Measurements from ENCODE around the gene TRIM50. TPM values are rescaled to one million over a fixed set of nuclear protein-coding genes. Genes with fewer than 3 reads are reported as not detected.

The TRIM50 gene
- total and polyA plus RNA-seq, 2 of the 13 experiments (the other 11 are each of a cell fraction or from before 2014, with no cell fraction given), result 4.2 to 24.5 TPM

DNA sequence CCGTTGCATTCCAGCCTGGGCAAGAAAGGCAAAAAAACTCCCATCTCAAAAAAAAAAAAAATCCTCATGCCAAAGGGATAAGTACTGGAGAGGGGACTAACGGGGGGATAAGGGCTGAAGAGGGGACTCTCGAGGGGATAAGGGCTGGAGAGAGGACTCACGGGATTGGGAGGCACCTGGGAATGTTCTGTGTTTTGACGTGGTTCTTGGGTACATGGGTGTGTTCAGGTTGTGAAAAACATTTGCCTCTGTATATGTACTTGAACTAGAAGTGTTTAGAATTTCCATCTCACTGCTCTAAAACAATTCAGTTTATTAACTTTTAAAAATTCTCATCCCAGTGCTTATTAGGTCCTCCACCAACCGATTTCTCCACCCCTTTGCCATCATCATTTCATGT is 4.6 kb upstream of the TRIM50 start (continued):
- TF ChIP-seq, protein P1, sequence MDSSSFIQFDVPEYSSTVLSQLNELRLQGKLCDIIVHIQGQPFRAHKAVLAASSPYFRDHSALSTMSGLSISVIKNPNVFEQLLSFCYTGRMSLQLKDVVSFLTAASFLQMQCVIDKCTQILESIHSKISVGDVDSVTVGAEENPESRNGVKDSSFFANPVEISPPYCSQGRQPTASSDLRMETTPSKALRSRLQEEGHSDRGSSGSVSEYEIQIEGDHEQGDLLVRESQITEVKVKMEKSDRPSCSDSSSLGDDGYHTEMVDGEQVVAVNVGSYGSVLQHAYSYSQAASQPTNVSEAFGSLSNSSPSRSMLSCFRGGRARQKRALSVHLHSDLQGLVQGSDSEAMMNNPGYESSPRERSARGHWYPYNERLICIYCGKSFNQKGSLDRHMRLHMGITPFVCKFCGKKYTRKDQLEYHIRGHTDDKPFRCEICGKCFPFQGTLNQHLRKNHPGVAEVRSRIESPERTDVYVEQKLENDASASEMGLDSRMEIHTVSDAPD (CRISPR knock-in tag; IDR thresholded peaks at IDR 0.05), result no peak
- TF ChIP-seq, protein P2, sequence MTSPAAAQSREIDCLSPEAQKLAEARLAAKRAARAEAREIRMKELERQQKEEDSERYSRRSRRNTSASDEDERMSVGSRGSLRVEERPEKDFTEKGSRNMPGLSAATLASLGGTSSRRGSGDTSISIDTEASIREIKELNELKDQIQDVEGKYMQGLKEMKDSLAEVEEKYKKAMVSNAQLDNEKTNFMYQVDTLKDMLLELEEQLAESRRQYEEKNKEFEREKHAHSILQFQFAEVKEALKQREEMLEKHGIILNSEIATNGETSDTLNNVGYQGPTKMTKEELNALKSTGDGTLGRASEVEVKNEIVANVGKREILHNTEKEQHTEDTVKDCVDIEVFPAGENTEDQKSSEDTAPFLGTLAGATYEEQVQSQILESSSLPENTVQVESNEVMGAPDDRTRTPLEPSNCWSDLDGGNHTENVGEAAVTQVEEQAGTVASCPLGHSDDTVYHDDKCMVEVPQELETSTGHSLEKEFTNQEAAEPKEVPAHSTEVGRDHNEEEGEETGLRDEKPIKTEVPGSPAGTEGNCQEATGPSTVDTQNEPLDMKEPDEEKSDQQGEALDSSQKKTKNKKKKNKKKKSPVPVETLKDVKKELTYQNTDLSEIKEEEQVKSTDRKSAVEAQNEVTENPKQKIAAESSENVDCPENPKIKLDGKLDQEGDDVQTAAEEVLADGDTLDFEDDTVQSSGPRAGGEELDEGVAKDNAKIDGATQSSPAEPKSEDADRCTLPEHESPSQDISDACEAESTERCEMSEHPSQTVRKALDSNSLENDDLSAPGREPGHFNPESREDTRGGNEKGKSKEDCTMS (CRISPR knock-in tag; conservative IDR thresholded peaks at IDR 0.05), result no peak
- TF ChIP-seq TOPORS (CRISPR knock-in tag; IDR thresholded peaks at IDR 0.05), result no peak
- TF ChIP-seq, protein P3, sequence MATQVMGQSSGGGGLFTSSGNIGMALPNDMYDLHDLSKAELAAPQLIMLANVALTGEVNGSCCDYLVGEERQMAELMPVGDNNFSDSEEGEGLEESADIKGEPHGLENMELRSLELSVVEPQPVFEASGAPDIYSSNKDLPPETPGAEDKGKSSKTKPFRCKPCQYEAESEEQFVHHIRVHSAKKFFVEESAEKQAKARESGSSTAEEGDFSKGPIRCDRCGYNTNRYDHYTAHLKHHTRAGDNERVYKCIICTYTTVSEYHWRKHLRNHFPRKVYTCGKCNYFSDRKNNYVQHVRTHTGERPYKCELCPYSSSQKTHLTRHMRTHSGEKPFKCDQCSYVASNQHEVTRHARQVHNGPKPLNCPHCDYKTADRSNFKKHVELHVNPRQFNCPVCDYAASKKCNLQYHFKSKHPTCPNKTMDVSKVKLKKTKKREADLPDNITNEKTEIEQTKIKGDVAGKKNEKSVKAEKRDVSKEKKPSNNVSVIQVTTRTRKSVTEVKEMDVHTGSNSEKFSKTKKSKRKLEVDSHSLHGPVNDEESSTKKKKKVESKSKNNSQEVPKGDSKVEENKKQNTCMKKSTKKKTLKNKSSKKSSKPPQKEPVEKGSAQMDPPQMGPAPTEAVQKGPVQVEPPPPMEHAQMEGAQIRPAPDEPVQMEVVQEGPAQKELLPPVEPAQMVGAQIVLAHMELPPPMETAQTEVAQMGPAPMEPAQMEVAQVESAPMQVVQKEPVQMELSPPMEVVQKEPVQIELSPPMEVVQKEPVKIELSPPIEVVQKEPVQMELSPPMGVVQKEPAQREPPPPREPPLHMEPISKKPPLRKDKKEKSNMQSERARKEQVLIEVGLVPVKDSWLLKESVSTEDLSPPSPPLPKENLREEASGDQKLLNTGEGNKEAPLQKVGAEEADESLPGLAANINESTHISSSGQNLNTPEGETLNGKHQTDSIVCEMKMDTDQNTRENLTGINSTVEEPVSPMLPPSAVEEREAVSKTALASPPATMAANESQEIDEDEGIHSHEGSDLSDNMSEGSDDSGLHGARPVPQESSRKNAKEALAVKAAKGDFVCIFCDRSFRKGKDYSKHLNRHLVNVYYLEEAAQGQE (IDR thresholded peaks at IDR 0.05; ENCODE audit: borderline replicate concordance in 1 of 2, low read depth in 1 of 2, low read length in 2 of 2), result no peak
- TF ChIP-seq WIZ (CRISPR knock-in tag; IDR thresholded peaks at IDR 0.05), result no peak
- TF ChIP-seq HOXA7 (CRISPR knock-in tag; IDR thresholded peaks at IDR 0.05), result no peak
- no peak for TF ChIP-seq SMAD1 (CRISPR knock-in tag; IDR thresholded peaks at IDR 0.05; ENCODE audit: borderline replicate concordance, low read depth)
